Measurements from ENCODE around the gene TMEM256.

Gene TMEM256

GRCh38 chr17:7428557-7428956, 24.7 kb upstream of the TMEM256 start, which contains the start of gene SPEM3:
Gene SPEM3, plus strand, starts transcription at chr17:7428857. Its CDS starts 46 bp downstream, at chr17:7428903.
- no peak for DNase-seq

GRCh38 chr17:7427549-7427948, 23.7 kb upstream of the TMEM256 start:
- no peak for DNase-seq

GRCh38 chr17:7426896-7427489, 23.1 kb upstream of the TMEM256 start:
- DNase-seq = no peak

GRCh38 chr17:7426203-7426863, 22.4 kb upstream of the TMEM256 start:
- no peak for DNase-seq

- DNase-seq = no peak
Measured at GRCh38 chr17:7425756-7426155, 21.9 kb upstream of the TMEM256 start.

GRCh38 chr17:7425316-7425715, 21.4 kb upstream of the TMEM256 start, which contains the start of gene SPEM2:
Gene SPEM2, plus strand, starts transcription at chr17:7425616. Its CDS starts 73 bp downstream, at chr17:7425689.
- no peak for DNase-seq

GRCh38 chr17:7423679-7424078, 19.8 kb upstream of the TMEM256 start:
- no peak for DNase-seq

GRCh38 chr17:7421186-7421585, 17.3 kb upstream of the TMEM256 start:
- DNase-seq = no peak

- peak; percentile 53 for DNase-seq
Measured at GRCh38 chr17:7419819-7420610, 16.1 kb upstream of the TMEM256 start, which contains the start of gene SPEM1. Gene SPEM1, plus strand, starts transcription at chr17:7420324. Its CDS starts 61 bp downstream, at chr17:7420385.

- DNase-seq = no peak
Measured at GRCh38 chr17:7418472-7419152, 14.7 kb upstream of the TMEM256 start.

GRCh38 chr17:7417056-7417655, 13.3 kb upstream of the TMEM256 start:
- no peak for DNase-seq

GRCh38 chr17:7416323-7416722, 12.4 kb upstream of the TMEM256 start:
- no peak for DNase-seq

- no peak for DNase-seq
Measured at GRCh38 chr17:7415784-7416183, 11.9 kb upstream of the TMEM256 start.

GRCh38 chr17:7414837-7415236, 10.9 kb upstream of the TMEM256 start:
- no peak for DNase-seq

GRCh38 chr17:7413346-7413985, 9.6 kb upstream of the TMEM256 start:
- peak; percentile 58 for DNase-seq

GRCh38 chr17:7411427-7411750, 7.5 kb upstream of the TMEM256 start:
- DNase-seq = no peak

- no peak for DNase-seq
Measured at GRCh38 chr17:7410634-7411426, 6.9 kb upstream of the TMEM256 start.

- DNase-seq = no peak
Measured at GRCh38 chr17:7409716-7410115, 5.8 kb upstream of the TMEM256 start.

GRCh38 chr17:7408863-7409262, 5.0 kb upstream of the TMEM256 start:
- DNase-seq = no peak

- DNase-seq = no peak
Measured at GRCh38 chr17:7408252-7408727, 4.4 kb upstream of the TMEM256 start.
